Measurements from ENCODE around the gene VWDE.

Gene VWDE

DNA sequence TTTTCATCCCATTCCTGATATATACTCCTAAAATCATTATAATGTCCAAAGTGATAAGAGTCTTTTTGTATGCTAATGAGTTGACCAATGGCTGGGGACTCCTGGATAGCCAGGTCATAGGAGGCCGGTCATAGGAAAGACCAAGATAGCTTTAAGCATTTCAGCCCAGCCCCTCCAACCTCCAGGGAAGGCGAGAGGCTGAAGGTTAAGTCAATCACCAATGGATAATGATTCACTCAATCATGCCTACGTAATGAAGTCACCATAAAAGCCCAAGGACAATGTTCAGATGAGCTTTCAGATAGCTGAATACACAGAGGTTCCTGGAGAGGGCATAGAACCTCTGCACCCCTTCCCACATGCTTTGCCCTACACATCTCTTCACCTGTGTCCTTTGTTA, 75.7 kb downstream of the VWDE start:
- no peak for DNase-seq

DNA sequence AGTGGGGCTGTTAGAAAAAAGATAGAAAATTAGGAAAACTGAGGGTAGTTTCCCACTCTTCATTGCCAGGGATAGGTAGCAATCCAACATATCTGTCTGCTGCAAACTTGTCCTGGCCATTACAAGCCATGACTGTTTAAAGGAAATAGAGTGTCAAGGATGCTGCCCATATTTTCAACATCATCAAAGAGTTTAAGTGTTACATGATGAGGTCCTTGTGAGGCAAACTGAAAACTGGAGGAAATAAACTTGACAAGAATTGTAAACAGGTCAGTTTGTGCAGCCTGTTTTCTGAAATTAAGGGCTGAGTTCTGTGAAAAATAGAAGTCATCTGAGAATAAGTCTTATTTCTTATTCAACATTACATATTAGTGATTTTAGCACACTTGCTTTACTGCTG, 78.0 kb downstream of the VWDE start:
- no peak for DNase-seq

DNA sequence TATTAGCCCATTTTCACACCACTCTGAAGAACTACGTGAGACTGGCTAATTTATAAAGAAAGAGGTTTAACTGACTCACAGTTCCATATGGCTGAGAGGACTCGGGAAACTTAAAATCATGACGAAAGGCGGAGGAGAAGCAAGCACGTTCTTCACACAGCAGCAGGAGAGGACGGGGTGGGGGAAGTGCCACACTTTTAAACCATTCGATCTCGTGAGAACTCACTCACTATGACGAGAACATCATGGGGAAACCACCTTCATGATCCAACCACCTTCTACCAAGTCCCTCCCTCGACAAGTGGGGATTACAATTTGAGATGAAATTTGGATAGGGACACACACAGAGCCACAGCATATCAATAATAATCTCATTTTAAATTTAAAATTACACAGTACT, 80.2 kb downstream of the VWDE start:
- no peak for DNase-seq

DNA sequence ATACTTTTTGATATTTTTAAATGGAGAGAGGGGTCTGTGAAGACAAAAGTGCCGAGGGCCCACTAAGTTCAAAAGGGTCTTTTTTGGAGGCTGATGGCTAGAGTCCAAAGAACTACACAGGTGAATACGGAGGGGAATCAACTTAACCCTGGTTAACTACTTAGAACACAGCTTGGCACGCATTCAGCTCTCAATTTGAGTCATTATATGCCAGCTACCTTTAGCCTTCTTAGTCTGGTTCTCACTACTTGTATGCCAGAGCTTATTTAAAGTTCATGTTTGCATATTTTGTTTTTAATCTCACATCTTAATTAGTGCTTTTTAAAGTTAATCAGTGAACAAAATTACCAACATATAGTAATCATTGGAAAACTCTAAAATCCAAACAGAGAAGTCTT, 80.8 kb downstream of the VWDE start:
- DNase-seq, result no peak

DNA sequence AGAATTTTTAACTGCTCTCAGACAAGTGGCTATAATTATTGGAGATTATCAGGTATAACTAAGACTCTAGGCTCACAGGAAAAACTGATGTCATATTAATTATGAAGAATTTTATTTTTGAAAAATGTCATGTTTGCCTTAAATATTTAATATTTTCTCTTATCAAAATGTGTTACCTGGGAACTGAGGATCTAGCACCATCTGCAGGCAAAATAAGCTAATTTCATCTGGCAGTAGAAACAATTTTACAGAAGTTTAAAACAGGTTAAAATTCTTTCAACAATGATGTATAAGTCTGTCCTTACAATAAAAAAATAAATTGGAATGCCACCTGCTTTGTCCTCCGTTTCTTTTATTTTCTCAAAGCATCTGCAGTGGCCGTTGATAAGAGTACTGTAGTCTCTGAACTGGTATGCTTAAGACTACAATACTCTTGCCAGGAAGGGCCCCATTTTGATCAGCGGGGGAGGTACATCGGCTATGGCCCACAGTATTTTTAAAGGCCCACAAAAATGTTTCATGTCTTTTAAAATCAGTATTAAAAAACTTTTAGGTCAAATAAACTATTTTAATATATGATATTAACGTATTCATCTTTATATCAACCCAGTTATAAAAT, 81.3 kb downstream of the VWDE start:
- no peak for DNase-seq

DNA sequence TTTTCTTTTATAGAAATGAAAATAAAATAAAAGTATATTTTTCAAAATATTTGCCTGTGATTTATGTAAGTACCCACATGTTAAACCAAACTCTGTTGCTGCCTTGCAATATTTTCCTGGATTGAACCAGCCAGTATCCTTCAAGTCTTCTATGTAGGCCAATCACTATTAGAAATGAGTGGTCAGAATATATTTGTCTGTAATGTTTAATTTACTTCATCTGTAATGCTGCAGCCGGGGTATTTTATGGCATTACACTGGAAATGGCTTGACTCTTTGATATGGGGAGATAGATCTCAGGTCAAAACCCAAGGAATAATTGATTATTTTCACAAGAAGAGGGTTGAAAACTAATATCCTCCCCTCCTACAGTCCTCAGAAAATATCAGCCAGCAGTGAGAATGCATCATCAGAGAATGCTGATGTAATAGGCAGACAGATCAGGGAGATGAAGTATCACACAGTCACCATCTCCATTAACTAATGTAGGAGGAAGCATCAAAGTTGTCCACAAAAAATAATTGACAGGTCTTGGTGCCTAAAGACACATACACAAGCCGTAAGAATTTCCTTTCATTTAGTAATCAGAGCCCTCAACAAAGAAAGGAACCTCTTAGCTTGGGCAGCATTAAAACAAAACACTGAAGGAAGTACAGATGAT, 82.5 kb downstream of the VWDE start:
- DNase-seq, result no peak

DNA sequence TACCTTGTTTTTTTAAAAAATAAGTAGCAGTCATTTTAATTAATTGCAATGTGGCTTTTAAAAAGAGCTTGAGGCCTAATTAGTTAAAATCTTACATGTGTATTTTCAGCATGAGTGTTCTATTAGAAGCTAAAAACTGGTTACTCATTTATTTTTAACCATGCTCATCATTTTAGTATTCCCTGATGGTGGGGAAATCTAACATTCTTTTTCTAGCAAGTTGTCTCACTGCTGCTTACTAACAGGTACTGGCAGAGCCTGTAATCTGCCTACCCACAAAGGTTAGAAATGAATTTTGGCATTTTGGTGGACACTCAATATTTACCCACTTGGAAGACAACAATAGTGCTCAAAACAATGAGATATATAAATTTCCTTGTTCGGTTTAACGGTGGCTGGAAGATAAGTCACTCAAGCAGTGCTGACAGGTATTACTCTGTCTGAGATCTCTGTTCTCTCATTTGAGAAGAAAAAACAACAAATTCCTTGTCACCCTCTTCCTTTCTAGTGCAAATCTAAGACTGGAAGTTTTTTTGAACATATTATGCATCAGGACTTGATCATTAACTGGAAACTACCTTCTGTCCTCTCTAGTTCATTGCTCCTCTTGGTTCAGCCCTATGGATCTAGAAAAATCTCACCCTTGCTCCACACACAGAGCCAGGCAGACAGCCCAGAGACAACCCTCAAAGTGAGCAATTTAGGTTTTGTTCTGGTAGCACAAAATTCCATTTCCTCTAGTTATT, 83.3 kb downstream of the VWDE start:
- no peak for DNase-seq

DNA sequence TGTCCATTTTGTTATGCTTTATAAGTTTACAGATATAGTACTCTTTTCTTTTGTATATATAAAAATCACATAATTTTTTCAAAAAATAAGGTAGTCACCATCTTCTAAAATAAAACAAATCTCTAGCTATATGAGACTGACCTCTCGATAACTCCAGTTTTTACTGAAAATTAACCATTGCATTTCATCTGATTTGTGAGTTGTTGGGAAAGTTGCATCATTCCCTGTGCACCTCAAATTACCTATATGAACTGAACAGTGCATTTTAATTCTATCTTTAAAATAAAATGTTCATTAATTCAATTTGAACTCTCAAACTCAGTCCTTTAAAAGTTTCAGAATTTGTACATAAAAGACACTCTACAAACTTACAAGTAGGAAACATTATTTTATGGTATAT, 86.0 kb downstream of the VWDE start:
- no peak for DNase-seq

DNA sequence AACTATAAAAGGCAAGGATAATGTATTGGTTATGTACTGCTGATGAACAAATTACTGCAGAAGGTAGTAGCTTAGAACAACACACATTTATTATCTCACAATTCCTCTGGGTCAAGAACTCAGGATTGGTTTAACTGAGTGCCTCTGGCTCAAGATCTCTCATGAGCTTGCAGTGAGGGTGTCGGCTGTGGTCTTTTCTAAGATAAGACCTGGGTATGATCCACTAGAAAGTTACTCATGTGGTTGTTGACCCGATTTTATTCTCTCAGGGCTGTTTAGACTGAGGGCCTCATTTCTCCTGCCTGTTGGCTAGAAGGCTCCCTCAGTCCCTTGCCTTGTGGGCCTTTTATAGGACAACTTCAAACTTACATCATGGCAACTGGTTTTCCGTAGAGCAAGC, 86.7 kb downstream of the VWDE start:
- DNase-seq, result no peak

DNA sequence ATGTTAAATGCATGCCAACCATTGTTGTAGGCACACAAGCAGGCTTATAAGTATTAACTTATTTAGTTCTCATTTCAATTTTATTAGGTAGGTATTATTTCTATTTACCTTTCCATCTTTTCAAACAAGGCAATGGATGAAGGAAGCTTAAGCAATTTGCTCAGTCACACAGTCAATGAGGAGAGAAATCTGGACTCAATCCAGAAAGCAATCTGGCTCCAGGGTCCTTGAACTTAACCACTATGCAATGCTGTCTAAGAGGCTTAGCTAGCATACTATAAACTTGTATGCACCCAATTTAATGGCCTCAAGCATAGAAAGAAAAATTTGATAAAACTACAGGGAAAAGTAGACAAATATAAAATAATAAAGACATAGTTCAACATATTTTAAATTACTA, 88.6 kb downstream of the VWDE start:
- DNase-seq, result no peak

DNA sequence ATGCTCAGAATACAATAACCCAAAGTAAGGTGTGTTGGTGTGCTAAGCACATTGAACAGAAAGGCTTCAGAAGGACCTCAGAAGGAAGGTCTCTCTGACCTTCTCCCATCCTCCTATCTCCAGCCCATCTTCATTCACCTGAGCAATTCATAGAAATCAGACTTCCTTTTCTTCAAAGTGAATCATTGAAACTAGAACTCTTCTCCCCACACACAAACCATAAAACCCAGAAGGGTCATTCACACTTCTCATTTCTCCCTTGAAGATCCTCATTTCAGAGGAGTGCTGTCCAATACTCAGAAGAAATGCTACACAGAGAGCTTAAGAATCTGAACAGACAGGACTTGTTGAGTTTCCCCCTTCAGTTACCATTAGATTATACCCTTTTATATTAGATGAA, 89.5 kb downstream of the VWDE start:
- DNase-seq, result no peak

DNA sequence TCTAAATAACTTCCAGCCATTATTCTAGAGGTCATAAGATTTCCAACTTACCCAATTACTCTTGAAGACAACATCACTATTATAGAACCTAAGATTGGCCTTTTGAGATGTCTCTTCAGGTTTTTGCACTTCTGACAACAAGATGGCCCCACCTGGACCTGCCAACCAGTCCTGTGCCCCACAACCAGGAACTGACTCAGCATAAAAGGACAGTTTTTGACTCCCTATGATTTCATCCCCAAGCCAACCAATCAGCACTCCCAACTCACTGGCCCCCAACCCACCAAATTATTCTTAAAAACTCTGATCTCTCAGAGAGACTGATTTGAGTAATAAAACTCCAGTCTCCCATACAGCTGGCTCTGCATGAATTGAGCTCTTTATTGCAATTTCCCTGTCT, 98.2 kb downstream of the VWDE start:
- DNase-seq, result no peak

DNA sequence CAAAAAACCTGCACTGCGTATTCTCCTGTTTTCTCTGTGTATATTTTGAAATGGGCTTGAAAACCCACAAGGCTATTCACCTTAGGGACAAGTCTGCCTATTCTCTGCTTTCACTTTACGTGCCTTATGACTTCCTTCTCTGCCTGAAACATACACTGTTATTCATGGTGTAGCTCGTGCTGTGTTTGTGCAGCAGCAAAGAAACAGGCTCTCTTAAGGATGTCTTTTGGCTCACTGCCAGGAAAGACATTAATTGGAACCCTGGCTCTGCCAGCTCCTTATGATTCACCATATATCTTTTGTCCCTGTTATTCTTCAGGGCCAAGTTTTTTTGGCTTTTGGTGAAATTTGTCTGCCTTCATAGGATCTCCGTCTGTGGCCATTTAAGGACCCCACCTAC, 100.2 kb downstream of the VWDE start:
- DNase-seq, result no peak

DNA sequence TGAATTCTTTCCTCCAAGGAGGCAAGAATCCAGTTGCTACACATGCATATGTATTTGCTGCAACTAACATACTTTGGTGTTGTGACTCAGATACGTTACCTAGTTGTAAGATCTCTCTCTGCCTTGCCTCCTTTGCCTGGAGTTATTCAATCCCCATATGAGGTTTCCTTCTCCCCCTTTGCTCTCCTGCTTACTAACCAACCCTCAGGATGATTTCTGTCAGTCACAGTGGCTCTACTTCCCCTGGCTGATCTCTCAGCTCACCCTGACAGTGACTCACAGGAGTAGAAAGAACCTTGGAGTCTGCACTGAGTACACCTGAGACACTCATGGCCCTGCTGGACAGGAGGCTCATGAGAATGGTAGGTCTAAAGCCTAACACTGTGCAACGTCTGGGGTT, 100.6 kb downstream of the VWDE start:
- DNase-seq, result no peak

DNA sequence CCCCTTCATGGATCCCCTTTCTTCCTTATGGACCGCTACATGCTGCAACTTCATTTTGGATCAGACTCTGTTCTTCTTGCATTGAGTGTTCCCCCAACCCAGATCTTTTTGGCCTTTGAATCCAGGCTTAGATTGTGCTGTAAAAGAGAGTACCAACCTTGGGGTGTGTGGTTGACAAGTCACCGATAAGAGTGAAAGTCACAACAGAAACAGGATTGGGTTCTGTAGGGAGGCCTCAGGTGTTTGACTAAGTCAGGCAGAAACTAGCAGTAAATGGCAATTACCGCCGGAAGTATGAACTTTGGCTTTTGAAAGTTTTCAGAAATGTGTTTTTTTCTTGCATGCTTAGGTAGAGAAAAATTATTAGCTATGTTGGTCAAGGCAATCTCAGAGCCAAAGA, 103.2 kb downstream of the VWDE start:
- no peak for DNase-seq

DNA sequence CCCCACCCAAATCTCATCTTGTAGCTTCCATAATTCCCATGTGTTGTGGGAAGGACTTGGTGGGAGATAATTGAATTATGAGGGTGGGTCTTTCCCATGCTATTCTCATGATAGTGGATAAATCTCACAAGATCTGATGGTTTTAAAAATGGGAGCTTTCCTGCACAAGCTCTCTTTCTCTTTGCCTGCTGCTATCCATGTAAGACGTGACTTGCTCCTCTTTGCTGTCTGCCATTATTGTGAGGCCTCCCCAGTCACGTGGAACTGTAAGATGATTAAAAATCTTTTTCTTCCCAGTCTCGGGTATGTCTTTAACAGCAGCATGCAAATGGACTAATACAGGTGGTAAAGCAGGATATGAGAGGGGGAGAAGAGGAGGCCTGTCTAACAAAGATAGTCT, 104.3 kb downstream of the VWDE start:
- no peak for DNase-seq

DNA sequence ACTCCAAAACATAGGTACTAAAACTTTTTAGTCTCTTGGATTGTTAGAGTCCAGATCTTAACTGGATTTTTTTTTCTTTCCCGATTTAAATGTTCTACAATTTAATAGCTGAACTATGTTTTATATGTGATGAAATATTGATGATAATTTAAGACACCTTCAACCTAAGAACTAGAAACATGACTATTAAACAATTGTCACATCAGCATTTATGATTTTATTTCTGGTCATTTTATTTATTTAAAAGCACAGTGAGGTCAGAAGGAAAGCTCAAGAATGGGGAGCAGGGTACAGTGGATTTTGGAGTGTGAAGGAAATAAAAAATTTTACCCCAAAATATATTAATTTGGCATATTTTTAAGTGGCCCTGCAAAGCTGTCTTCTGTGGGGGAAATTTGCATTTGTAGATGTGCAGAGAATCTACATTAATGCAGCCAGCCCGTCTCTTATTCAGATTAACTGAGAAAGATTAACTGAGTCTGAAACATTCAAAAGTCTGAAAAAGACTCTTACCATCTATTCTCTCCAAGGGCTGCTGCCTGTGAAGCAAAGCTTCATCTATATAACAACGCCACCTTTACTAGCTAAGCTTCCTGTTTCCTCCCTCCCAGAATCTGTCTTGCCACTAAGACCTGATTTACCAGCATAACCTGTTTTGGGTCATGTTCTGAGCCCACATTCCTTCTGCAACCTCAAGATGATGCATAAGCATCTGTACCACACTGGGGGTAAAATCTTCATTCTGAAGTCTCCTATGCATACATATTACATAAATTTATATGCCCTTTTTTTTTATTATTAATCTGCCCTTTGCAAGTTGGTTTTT, 106.2 kb downstream of the VWDE start:
- DNase-seq, result no peak

DNA sequence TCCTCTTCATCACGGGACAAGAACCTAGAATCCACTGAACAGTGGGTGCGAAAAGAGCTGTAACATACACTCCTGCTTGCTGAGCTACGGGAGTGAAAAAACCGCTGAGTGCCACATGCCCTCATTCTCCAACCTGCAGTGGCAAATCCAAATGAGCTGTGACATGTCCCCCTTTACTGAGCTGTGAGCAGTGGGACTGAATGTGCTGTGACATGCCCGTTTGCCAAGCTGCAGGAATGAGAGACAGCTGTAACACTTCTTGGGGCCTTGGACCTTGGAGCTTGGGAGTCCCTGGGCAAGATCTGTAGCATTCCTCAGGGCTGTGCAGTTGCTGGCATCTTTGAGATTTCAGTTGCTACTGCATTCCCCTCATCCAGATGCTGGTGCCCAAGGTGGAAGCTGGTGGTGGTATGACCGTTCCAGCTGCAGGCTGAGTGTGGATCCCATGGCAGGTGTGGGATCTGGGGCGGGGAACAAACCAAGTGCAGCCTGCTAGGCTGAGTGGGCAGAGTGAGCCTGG, 107.6 kb downstream of the VWDE start:
- no peak for DNase-seq

DNA sequence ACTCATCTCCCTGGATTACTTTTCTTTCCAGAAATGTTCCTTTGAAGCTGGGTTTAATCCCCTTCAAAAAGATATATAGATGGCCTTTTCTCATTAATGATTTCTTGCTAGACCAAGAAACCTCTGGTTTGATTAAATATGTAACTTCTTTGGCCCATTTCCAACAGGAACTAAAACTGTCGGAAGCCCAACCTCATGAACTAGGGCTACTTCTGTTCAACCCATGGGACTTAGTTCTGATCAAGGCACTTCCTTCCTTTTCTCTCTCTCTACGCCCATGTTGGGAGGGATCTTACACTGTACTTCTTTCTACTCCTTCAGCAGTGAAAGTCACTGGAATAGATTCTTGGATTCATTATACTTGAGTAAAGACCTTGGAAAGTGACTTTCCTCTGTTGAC, 109.0 kb downstream of the VWDE start:
- no peak for DNase-seq

DNA sequence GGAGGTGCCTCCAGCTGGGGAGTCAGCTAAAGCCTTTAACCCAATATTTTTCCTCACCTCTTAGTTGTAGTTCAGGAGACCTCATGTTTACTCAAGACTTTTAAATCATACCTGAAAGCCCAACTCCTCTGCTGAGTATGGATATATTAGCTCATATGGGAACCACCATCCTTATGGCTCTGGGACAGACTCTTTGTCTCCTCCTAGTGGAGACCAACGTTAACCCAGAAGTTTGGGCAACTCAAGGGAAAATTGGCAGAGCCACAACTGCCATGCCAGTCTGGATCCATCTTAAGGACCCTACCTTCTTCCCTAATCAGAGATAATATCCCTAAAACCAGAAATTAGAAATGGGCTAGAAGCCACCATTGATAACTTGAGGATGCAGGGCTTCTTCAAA, 111.8 kb downstream of the VWDE start:
- no peak for DNase-seq

DNA sequence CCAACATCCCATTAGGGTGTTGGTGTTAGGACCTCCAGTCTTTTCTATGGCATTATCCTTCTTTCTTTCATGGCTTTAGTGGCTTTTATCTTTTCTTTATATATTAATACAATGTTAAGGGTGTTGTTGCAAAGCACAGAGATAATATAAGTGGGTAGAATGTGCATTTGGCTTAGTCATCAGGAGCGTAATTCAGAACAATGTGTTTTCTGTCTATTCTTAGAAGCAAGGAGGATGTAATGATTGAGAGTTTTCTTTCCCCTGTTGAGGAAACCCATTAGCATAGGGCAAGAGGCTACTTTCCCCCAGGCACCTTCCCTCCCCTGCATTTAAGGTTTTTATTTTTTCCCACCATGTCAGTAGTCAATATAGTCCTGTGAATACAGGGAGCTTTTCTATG, 112.9 kb downstream of the VWDE start:
- no peak for DNase-seq

DNA sequence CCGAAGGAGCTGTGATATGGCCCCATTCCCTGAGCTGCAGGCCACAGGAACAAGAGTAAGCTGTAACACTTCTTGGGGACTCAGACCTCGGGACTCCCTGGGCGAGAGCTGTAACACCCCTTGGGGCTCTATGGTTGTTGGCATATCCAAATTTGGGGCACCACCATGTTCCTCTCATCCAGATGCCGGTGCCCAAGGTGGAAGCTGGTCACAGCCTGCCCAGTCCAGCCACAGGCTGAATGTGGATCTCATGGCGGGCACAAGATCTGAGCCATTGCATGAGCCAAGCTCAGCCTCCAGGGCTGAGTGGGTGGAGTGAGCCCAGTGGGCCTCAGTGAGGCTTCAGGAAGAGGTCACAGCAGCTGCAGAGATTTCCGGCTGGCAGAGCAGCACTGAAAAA, 113.7 kb downstream of the VWDE start:
- no peak for DNase-seq

DNA sequence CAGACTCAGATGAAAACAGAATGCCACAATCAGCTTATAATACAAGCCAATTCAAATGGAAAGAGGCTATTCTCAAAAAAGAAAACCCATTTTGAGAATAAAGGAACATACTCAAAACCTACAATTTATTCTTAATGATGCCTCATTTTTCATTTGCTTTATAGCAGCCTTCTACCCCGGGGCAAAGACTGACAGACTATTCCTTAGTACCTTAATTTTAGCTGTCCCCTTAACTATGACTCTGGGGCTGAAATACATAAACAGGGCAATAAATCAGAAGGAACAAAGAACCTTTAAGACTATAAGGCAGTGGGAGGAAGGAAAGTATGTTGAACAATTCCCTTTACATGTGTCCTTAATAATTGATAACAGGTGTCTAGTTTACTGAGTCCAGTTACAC, 115.8 kb downstream of the VWDE start:
- no peak for DNase-seq

DNA sequence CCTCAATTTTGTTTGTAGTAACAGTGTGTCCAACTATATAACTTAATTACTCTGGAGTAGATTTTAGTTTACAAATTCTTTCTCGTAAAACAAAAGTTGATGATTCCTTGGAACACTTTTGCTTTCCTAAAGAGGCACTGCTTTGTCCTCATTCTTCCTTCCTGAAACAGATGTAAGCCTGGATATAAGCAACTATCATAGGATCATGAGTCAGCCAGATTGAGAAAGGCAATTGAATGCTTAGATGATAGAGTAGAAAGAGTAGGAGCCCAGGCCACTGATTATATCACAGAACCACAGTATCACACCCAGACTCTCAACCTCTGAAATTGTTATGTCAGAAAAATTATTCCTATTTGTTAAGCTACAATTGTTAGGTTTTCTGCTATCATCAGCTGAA, 122.6 kb downstream of the VWDE start:
- DNase-seq, result no peak
